Measurements from ENCODE around the gene CD53.

GRCh38 chr1:110928904-110929303, 56.0 kb downstream of the CD53 start:
- TF ChIP-seq JUND (IDR thresholded peaks at IDR 0.05) (no peak), TAF1 (conservative IDR thresholded peaks at IDR 0.05) (no peak), CTCF (IDR thresholded peaks at IDR 0.05; ENCODE audit: low read depth, low read length, missing input control) (no peak)
